Brain microvascular endothelial cell (primary cell): ENCODE data around the gene MERTK.
A peak's percentile ranks its signal among the peaks of the same experiment; 100 is the strongest.
"Not testable (repeated sequence)": the region's sequence is repeated elsewhere in the genome, so short reads cannot be mapped to it uniquely, and the experiment has no call there.

ENCODE experiments used
- DNase-seq: peaks from one replicate; pipeline ENCODE4 v3.0.0-alpha.2; 2020
- H3K27ac ChIP-seq: fragments of 250-450 bp; sonication (Bioruptor Pico); 2 replicates; pipeline ENCODE4 v1.5.1; 2020; ENCODE audit warnings: mild to moderate bottlenecking, moderate library complexity
- H3K27me3 ChIP-seq: fragments of 250-450 bp; sonication (Bioruptor Pico); replicated peaks from 2 replicates; pipeline ENCODE4 v1.5.1; 2020; ENCODE audit warnings: mild to moderate bottlenecking
- H3K36me3 ChIP-seq: fragments of 250-450 bp; sonication (Bioruptor Pico); replicated peaks from 2 replicates; pipeline ENCODE4 v1.5.1; 2020; ENCODE audit warnings: mild to moderate bottlenecking
- H3K4me3 ChIP-seq: 2 replicates; pipeline ENCODE4 v1.5.1; 2011; ENCODE audit warnings: low read depth, mild to moderate bottlenecking, control low read depth, low read length, moderate library complexity
- in situ Hi-C: cut with HindIII; loops from 2 replicates; pipeline ENCODE4 v1.10.0; 2017; ENCODE audit warnings: low sequenced_read_pairs, low pct_ligation_motif_present
- TF ChIP-seq, protein P1 (sequence below): IDR thresholded peaks from 2 replicates; pipeline ENCODE4 v1.5.1; 2011; ENCODE audit warnings: low read depth, mild to moderate bottlenecking, moderate library complexity, low read length, control low read depth, inconsistent platforms; ENCODE audit errors: missing control alignments

Gene MERTK

DNA sequence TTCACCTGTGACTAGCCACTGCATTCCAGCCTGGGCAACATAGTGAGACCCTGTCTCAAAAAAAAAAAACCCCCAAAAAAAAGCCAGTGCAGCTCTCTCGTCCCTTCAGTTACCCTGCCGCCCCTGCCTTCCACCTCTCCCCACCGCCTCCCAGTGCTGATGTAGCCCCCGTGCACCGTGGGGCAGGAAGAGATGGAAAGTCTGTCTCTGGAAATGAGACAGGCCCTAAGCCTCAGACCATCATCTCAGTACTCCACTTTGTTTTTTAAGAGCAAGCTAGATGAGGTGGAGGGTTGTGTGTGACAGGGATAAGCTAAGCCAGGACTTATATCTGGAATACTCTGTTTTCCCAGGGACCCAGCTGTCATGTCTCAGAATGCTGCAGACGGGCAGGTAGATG lies 32.0 kb downstream of the MERTK start:
- TF ChIP-seq, protein P1, sequence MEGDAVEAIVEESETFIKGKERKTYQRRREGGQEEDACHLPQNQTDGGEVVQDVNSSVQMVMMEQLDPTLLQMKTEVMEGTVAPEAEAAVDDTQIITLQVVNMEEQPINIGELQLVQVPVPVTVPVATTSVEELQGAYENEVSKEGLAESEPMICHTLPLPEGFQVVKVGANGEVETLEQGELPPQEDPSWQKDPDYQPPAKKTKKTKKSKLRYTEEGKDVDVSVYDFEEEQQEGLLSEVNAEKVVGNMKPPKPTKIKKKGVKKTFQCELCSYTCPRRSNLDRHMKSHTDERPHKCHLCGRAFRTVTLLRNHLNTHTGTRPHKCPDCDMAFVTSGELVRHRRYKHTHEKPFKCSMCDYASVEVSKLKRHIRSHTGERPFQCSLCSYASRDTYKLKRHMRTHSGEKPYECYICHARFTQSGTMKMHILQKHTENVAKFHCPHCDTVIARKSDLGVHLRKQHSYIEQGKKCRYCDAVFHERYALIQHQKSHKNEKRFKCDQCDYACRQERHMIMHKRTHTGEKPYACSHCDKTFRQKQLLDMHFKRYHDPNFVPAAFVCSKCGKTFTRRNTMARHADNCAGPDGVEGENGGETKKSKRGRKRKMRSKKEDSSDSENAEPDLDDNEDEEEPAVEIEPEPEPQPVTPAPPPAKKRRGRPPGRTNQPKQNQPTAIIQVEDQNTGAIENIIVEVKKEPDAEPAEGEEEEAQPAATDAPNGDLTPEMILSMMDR: no peak
- no peak for DNase-seq
- Histone ChIP-seq H3K4me3 (no peak overlapping the region), H3K27ac (no peak overlapping the region), H3K27me3 (no peaks in the 10 kb centered on the region), H3K36me3 (no peaks in the 10 kb centered on the region)
- in situ Hi-C loops: no loop called here

DNA sequence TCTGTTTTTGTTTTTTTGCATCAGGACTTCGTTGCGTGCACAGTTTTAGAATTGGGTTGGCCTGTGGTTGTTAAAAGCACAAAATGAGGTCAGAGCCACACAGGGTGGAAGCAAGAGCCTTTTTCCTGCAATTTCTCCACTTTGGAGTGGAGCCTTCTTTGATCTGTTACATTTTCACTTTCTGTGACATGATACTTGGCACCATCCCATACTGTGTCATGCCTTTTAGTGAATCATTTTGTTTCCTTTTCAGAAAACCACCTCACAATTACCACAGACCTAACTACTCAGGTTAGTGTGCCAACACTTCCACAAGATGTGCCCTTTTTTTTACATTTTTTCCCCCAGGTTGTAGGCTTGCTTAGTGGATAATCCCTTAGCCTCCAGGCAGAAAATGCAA lies 32.5 kb downstream of the MERTK start:
- Histone ChIP-seq H3K4me3 (no peak overlapping the region), H3K36me3 (no peaks in the 10 kb centered on the region), H3K27me3 (no peaks in the 10 kb centered on the region), H3K27ac (no peak overlapping the region)
- TF ChIP-seq, protein P1: no peak
- in situ Hi-C loops: no loop called here
- peak; percentile 35 for DNase-seq

DNA sequence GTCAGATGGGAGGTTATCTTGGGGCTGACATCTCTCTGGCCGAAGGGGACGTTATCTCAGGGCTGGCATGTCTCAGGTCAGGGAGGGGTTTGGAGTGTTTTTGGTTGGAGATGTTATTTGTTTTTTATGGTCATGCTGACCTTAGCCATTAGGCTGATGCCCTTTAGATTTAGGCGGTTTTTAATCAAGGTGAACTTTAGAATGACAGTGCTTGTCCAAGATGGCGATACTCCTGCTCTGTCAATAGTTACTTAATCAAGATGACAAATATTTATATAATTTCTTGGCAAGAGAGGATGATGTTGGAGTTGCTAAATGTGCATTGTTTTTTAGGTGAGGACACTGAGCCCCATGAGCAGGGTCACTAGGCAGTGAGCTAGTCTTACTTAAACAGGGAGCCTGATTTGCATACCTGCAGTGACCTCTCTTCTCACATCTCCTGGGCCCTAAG lies 34.5 kb downstream of the MERTK start:
- H3K36me3 ChIP-seq: no peaks in the 10 kb centered on the region
- H3K27me3 ChIP-seq: no peaks in the 10 kb centered on the region
- no peak overlapping the region for H3K4me3 ChIP-seq
- H3K27ac ChIP-seq: no peak overlapping the region
- in situ Hi-C loops: no loop called here
- DNase-seq: no peak
- TF ChIP-seq, protein P1: no peak

DNA sequence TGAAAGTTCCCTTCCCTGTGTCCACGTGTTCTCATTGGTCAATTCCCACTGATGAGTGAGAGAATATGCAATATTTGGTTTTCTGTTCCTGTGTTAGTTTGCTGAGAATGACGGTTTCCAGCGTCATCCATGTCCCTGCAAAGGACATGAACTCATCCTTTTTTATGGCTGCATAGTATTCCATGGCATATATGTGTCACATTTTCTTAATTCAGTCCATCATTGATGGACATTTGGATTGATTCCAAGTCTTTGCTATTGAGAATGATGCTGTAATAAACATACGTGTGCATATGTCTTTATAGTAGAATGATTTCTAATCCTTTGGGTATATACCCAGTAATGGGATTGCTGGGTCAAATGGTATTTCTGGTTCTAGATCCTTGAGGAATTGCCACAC lies 35.5 kb downstream of the MERTK start:
- H3K27me3 ChIP-seq, H3K4me3 ChIP-seq, DNase-seq, H3K36me3 ChIP-seq, in situ Hi-C loops, H3K27ac ChIP-seq: not testable (repeated sequence)

DNA sequence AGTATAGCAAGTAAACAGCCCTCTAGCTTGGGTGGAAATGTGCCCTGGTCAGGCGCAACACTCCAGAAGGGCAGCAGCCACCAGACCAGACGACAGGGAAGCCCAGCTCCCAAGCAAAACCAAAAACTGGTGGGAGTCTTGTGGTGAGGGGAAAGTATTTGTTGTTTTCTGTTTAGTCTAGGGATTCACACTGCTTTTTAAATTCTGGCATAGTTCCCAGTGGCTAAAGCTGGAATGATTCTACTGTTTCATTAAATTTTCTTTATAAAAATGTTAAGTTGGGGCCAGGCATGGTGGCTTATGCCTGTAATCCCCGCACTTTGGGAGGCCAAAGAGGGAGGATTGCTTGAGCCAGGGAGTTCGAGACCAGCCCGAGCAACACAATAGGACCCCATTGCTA lies 38.5 kb downstream of the MERTK start:
- in situ Hi-C loops: no loop called here
- Histone ChIP-seq H3K36me3 (no peaks in the 10 kb centered on the region), H3K4me3 (no peak overlapping the region), H3K27ac (no peak overlapping the region), H3K27me3 (peaks cover 1% of the 10 kb centered on the region)
- TF ChIP-seq, protein P1: no peak
- DNase-seq: no peak

DNA sequence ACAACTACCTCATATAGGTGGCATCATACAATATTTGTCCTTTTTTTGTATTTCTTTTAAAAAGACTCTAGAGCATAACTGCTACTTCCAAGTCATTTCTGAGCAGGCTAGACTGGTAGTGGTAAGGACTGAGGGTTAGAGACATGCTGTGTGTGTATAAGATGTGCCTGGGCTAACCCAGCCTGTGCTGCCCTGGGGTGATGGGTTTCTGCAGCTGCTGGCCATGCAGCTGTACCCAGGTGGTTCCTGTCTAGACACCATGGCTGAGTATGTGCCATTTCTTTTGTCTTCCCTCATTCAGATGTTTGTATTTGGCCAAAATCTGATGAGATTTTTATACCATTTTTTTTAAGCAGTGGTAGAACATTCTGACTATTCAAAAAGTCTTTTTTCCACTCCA lies 40.0 kb downstream of the MERTK start:
- Histone ChIP-seq H3K4me3 (no peak overlapping the region), H3K27me3 (peaks cover 1% of the 10 kb centered on the region), H3K27ac (no peak overlapping the region), H3K36me3 (no peaks in the 10 kb centered on the region)
- in situ Hi-C loops: no loop called here
- DNase-seq: no peak
- TF ChIP-seq, protein P1: no peak
